ENCODE data around the gene ADCYAP1R1. TPM values are rescaled to one million over a fixed set of nuclear protein-coding genes. Genes with fewer than 3 reads are reported as not detected.

The ADCYAP1R1 gene
- total RNA-seq, 2 experiments from 2014 or later: not detected

DNA sequence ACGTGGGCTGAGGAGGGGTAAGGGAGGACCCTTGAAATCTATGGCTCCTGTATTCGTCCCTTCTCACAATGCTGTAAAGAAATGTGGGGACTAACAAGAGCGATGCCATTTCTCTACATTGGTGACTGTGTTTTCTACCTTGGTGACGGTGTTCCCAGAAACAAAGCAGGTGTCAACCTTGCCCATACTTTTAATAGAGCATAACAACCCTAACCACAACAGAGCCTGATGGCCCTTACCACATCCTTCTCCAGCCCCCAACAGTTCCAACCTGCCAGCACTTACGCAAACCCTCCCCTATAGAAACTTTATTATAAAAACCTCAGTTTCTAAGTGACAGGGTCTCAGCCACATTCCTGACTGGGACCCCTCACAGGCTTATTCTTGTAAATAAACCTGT, 28.2 kb upstream of the ADCYAP1R1 start:
- Mint-ChIP-seq H3K36me3 (peaks cover 23% of the 10 kb centered on the region), H3K27me3 (no peaks in the 10 kb centered on the region), H3K27ac (peak overlapping the region; percentile 92), H3K9me3 (peaks cover 10% of the 10 kb centered on the region), H3K4me3 (peak overlapping the region; percentile 14), H3K4me1 (peaks cover 50% of the 10 kb centered on the region)
- POLR2A ChIA-PET: no interaction called here
- DNase-seq (peak; percentile 45), ATAC-seq (ENCODE audit: low read depth) (peak; percentile 68)

DNA sequence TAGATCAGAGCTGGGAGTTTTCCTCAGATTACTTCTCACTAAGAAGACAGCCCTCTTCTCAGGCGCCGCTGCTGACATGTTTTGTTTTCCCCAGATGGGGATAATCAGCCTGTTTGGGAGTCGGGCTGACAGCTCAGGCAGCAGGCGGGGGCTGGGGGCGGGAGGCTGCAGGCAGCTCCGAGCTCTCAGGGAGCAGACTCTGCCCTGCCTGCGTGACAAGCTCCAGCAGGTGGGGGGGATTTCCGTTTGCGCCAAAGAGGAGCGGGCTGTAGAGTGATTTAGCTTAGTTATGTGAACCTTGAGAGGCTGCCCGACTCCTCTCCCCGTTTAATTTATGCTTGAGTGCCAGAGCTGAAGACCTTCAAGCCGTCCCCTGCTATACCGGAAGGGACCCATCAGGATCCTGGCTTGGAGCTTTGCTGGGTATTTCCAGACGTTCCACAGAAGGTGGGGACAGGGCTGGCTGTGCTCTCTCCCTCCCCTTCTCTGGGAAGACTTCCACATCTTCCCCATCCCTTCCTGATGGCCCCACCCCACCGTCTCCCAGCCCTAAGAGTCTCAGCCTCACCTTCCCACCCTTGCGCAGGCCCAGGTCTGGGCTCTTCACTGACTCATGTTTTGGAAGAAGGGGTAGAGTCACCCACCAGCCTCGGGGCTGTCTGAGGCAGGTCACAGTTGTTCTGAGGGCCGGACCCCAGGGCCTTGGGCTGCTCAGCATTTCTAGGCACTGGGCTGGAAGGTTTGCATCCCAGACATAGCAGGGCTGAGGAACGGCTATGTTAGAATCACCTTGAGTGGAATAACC, 24.7 kb upstream of the ADCYAP1R1 start:
- DNase-seq: no peak
- Mint-ChIP-seq H3K27ac (no peak overlapping the region), H3K27me3 (peaks cover 4% of the 10 kb centered on the region), H3K4me3 (no peak overlapping the region), H3K4me1 (peaks cover 28% of the 10 kb centered on the region), H3K36me3 (peaks cover 23% of the 10 kb centered on the region), H3K9me3 (peaks cover 10% of the 10 kb centered on the region)
- POLR2A ChIA-PET: no interaction called here
- ATAC-seq (ENCODE audit: low read depth): no peak

DNA sequence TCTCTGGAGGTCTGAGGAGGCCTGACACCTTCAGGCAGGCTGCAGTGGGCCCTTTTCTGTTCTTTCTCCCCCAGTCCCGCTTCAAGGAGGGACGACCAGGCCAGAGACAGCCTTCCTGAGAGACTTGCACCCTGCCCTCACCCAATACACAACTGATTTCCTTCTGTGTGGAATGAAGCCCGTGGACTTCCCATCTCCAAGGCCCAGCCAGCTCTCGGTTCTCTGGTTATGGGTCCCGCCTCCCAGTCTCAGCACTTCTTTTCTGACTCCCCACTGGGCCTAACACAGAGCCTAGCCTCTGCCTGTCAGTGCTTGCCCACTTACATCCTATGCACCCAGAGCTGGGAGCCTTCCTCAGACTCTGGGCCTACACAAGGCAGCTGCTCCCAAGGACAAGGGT, 24.1 kb upstream of the ADCYAP1R1 start:
- Mint-ChIP-seq H3K9me3 (peaks cover 7% of the 10 kb centered on the region), H3K27me3 (peaks cover 8% of the 10 kb centered on the region), H3K4me3 (no peak overlapping the region), H3K4me1 (peaks cover 25% of the 10 kb centered on the region), H3K36me3 (peaks cover 20% of the 10 kb centered on the region), H3K27ac (no peak overlapping the region)
- ATAC-seq (ENCODE audit: low read depth) (no peak), DNase-seq (no peak)
- POLR2A ChIA-PET: no interaction called here

DNA sequence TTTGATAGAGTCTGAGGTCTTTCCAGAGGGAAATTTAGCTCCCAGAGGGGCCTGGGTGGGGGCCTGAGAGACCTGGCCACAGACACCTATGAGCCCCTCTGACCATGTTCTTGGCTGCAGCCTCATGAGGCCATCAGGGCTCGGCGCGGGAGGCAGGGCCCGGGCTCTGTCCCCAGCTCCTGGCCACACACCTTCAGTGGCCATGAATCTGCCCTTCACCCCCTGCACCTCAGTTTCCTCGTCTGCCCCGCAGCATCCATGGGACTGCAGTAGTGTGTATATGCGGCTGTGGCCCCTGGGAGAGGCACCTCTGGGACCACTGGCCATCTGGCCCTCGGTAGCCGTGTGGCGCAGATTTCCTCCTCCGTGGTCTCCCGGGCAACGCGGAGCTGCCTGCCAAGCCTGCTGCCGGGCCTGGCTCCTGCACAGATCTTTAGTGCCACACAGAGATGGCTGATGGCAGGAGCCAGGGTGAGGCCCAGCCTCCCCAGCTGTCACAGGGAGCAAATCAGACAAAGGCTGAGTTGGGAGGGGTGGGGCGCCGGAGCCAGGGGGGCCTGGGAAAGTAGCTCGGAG, 23.6 kb upstream of the ADCYAP1R1 start:
- Mint-ChIP-seq H3K27me3 (peaks cover 8% of the 10 kb centered on the region), H3K27ac (no peak overlapping the region), H3K9me3 (peaks cover 6% of the 10 kb centered on the region), H3K4me1 (peaks cover 21% of the 10 kb centered on the region), H3K36me3 (peaks cover 19% of the 10 kb centered on the region), H3K4me3 (no peak overlapping the region)
- DNase-seq: no peak
- ATAC-seq (ENCODE audit: low read depth): no peak
- POLR2A ChIA-PET: no interaction called here

DNA sequence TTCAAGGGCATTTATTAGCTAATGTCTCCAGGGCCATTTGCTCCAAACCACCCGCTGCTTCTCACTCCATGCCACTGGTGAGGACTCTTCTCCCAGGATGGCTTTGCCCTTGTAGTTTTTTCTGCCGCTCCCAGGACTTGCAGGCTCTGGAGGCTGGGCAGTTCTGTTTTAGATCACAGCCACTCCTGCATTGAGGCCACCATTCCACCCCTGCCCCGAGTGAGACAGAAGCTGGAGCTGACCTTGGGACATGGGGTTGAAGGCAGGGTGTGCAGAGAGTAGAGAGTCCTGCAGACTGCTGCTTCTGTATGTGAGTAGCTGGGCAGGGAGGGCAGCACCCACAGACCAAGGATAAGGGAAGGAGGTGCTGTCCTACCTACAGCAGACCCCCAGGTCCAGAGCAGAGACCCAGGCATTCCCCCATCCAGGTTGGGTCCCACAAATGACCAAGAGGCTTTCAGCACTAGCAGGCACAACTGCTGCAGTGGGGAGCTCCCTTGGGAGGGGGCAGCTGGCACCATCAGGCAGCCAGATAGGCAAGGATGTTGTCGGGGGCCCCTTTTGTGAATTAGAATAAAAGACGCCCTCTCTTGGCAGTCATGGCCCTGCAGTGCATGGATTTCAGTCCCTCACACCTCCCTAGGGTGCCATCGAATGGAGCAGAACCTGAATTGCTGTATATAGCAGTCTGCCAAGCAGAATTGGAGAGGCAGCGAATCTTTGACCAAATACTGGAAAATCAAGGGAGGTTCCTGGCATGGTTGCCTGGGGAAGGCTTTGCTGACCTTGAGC, 22.7 kb upstream of the ADCYAP1R1 start:
- Mint-ChIP-seq H3K27ac (no peak overlapping the region), H3K36me3 (peaks cover 12% of the 10 kb centered on the region), H3K4me3 (no peak overlapping the region), H3K27me3 (peaks cover 11% of the 10 kb centered on the region), H3K4me1 (peaks cover 12% of the 10 kb centered on the region), H3K9me3 (peaks cover 2% of the 10 kb centered on the region)
- no peak for DNase-seq
- POLR2A ChIA-PET: no interaction called here
- no peak for ATAC-seq (ENCODE audit: low read depth)

DNA sequence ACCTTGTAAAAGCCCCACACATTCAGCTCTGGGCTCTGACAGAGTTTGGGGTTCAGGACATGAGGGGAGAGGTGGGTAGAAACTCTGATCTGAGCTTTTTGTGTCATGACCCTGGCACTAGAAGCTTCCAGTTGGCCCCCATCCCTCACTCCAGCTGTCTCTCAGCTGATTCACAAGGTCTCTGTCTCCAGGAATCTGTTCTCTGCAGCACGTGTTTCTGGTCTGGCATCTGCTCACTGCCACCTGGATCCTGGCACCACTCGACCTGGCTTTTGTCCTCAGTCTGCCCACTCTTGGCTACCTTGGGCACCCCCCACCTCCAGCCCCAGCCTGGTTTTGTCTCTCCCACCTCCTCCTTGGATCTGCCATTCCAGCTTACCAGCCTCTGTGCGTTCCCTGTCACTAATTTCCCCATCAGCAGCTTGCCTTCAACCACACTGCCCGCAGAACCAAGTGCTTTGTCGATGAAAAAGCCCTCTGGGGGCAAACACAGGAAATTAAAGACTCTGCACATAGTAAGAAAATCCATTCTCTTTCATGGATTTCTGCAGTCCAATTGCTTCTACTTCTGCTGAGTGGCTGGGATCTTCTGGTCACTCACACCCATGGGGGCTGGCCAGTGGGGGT, 18.3 kb upstream of the ADCYAP1R1 start:
- POLR2A ChIA-PET: no interaction called here
- no peak for ATAC-seq (ENCODE audit: low read depth)
- Mint-ChIP-seq H3K27me3 (peaks cover 19% of the 10 kb centered on the region), H3K36me3 (no peaks in the 10 kb centered on the region), H3K27ac (no peak overlapping the region), H3K9me3 (no peaks in the 10 kb centered on the region), H3K4me1 (no peaks in the 10 kb centered on the region), H3K4me3 (no peak overlapping the region)
- no peak for DNase-seq

DNA sequence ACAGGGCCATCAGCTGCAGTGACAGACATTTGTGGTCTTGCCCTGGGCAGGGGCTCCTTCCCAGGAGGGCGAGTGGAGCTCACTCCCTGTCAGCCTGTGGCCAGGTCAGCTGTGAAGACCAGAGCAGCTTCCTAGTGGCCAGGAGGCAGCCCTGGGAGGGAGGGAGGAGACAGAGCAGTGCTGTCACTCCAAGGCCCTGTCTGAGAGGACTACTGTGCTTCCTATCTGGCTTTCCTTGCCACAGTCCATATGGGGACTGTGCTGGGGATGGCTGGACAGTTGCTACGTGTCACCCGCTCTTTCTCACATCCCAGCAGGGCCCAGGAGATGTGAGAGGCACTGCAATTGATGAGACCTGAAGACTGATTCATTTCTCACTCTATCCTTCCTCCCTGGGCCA, 15.2 kb upstream of the ADCYAP1R1 start:
- H3K27ac Mint-ChIP-seq: no peak overlapping the region
- H3K4me3 Mint-ChIP-seq: no peak overlapping the region
- DNase-seq (no peak), ATAC-seq (ENCODE audit: low read depth) (no peak)
- peaks cover 39% of the 10 kb centered on the region for H3K27me3 Mint-ChIP-seq
- H3K36me3 Mint-ChIP-seq: no peaks in the 10 kb centered on the region
- POLR2A ChIA-PET: no interaction called here
- H3K4me1 Mint-ChIP-seq: no peaks in the 10 kb centered on the region
- no peaks in the 10 kb centered on the region for H3K9me3 Mint-ChIP-seq

DNA sequence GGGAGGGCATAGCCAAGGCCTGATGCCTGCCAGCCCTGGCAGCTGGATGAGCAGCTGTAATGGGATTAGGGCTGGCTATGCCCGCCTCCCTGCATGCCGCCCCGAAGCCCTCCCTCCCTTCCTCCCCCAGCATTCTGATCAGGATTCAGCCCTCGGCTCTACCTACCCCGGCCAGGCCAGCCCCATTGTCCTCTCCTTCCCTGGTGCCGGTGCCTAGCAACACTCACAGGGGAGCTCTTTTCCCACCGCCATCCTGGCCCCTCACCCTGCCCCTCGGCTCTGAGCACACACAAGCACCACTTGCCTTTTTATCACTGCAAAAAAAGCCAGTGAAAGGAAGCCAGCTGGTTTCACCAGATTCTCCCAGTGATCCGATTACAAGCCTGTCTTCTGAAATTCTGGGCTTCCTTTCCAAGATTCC, 9.0 kb upstream of the ADCYAP1R1 start:
- POLR2A ChIA-PET: no interaction called here

DNA sequence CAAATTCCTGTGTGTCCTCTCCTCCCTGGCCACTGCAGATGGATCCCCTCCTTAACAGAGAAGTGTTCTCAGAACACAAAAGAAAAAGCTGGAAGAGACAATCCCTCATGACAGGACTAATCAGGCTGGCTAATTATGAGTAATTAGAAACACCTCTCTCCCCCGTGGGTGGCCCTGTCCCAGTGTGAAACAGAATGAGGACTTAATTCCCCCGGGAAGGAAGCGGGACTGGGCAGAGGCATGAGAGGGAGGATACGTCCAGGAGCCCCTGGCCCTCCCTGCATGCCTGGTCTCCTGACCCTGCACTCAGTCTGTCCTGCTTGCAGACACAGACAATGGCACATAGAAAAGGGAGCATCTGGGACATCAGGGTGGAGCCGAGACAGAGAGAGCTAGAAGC, 7.6 kb upstream of the ADCYAP1R1 start:
- no peak overlapping the region for H3K27ac Mint-ChIP-seq
- no peaks in the 10 kb centered on the region for H3K9me3 Mint-ChIP-seq
- POLR2A ChIA-PET: no interaction called here
- DNase-seq (no peak), ATAC-seq (ENCODE audit: low read depth) (no peak)
- no peaks in the 10 kb centered on the region for H3K36me3 Mint-ChIP-seq
- peaks cover 35% of the 10 kb centered on the region for H3K27me3 Mint-ChIP-seq
- no peak overlapping the region for H3K4me3 Mint-ChIP-seq
- no peaks in the 10 kb centered on the region for H3K4me1 Mint-ChIP-seq

More for the DNA sequence above, 9.0 kb upstream of the ADCYAP1R1 start:
- Mint-ChIP-seq H3K27ac (no peak overlapping the region), H3K4me3 (no peak overlapping the region), H3K36me3 (no peaks in the 10 kb centered on the region), H3K27me3 (peaks cover 43% of the 10 kb centered on the region), H3K9me3 (no peaks in the 10 kb centered on the region), H3K4me1 (no peaks in the 10 kb centered on the region)
- ATAC-seq (ENCODE audit: low read depth): no peak
- DNase-seq: no peak

DNA sequence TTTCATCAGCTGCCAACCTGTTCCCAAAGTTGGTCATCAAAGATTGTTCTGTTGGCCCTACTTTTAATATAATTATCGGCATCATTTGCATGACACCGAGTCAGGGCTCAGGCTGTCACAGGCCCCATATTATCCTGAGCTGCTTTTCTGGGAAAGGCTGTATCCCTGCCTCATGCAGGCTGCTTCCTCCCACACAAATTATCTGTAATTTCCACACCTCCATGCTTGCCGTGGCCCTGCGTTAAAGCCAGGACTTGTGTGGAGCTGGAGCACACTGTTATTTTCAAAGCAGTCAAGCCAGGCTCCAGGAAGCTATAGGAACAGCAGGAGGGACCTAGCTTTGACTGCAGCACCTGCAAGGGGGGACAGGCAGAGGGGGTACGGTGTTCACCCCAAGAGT, 5.4 kb upstream of the ADCYAP1R1 start:
- H3K9me3 Mint-ChIP-seq: no peaks in the 10 kb centered on the region
- H3K36me3 Mint-ChIP-seq: no peaks in the 10 kb centered on the region
- H3K4me3 Mint-ChIP-seq: no peak overlapping the region
- POLR2A ChIA-PET: no interaction called here
- H3K27me3 Mint-ChIP-seq: peaks cover 38% of the 10 kb centered on the region
- no peaks in the 10 kb centered on the region for H3K4me1 Mint-ChIP-seq
- ATAC-seq (ENCODE audit: low read depth): no peak
- DNase-seq: no peak
- H3K27ac Mint-ChIP-seq: no peak overlapping the region

DNA sequence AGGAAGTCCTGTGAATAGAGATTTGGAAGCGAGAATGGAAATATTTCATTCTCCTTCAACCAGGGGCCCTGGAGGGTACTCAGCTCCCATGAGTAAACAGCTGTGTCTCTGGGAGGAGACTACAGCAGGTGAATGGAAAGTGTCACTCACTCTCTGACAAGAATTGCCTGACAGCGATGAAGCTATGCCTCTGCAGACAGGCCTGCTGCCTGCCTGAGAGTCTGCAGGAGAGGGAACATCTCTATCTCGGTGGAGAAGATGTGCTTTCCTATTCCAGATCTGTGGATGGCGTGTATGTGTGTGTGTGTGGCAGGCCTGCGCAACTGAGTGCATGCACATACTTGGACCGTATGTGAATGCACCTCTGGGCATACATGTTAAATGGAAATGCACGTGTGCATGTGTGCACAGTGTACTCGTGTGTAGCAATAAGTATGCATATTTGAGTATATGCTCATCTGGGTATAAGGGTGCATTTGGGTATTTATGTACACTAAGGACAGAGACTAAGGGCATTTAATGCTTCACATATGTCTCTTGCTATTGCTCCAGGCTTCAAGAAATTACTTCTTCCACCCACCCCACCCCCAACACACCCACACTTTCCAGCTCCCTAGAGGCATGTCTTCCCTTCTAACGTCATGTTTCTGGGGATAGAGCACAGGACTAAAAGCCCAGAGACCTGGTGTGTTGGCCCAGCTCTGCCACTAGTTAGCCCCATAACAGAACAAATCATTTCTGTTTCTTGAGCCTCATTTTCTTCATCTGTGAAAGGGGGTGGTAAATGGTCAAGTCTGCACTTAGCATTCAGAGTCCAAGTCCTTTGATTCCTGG, 4.6 kb upstream of the ADCYAP1R1 start:
- H3K4me1 Mint-ChIP-seq: no peaks in the 10 kb centered on the region
- no peaks in the 10 kb centered on the region for H3K9me3 Mint-ChIP-seq
- no peak overlapping the region for H3K4me3 Mint-ChIP-seq
- H3K36me3 Mint-ChIP-seq: no peaks in the 10 kb centered on the region
- peaks cover 34% of the 10 kb centered on the region for H3K27me3 Mint-ChIP-seq
- no peak overlapping the region for H3K27ac Mint-ChIP-seq
- ATAC-seq (ENCODE audit: low read depth): no peak
- DNase-seq: no peak
- POLR2A ChIA-PET: no interaction called here

DNA sequence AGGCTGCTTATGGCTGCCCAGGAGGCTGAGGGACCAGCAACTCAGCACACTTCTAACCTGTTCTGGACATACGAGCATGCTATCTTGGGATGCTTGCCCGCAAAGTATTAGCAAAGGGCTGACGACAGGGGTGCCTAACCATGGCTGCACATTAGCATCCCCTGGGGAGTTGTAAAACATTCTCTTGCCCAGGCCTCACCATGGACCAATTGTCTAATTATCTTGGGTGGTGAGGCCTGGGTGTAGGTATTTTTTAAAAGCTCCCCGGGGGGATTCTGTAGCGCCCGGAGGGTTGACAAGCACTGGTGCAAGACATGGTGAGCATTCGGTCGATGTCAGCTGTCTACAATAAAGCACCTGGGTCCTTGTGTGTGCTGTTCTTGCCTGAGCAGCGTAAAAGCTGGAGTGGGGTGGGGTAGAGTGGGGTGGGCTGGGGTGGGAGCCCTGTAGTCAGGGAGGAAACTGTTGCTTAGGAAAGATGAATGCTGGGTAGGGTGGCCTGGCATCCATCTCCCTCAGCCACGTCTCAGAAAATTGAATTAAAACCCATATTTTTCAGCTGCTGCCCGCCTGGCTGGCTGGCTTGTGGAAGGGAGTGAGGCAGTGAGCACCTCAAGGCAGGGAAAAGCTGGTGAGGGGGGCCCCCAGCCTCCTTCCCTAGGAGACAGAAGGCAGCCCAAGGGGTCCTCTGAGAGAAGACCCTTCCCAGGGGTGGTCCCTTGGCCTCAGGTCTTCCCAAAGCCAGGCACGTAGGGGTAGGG, 2.9 kb upstream of the ADCYAP1R1 start:
- Mint-ChIP-seq H3K9me3 (no peaks in the 10 kb centered on the region), H3K4me1 (no peaks in the 10 kb centered on the region), H3K4me3 (no peak overlapping the region), H3K36me3 (no peaks in the 10 kb centered on the region), H3K27ac (no peak overlapping the region), H3K27me3 (peaks cover 43% of the 10 kb centered on the region)
- ATAC-seq (ENCODE audit: low read depth): no peak
- POLR2A ChIA-PET: no interaction called here
- DNase-seq: no peak
